Astrocyte of the cerebellum (primary cell): Measurements from ENCODE around the gene SLC37A1.

Experiments used
- DNase-seq: peaks from one replicate; pipeline ENCODE4 v3.0.0-alpha.2; 2011; ENCODE audit warnings: low read depth
- H3K4me3 ChIP-seq: 2 replicates; pipeline ENCODE4 v1.5.1; 2011; ENCODE audit warnings: mild to moderate bottlenecking, low read depth, low read length, moderate library complexity
- in situ Hi-C: cut with HindIII; loops from 2 replicates; pipeline ENCODE4 v1.10.0; 2017; ENCODE audit warnings: low sequenced_read_pairs
- TF ChIP-seq, protein P1 (sequence below): IDR thresholded peaks from 2 replicates; pipeline ENCODE4 v1.5.1; 2012; ENCODE audit warnings: low read length, low read depth, moderate library complexity, mild to moderate bottlenecking; ENCODE audit errors: missing control alignments

SLC37A1 gene

GRCh38 chr21:42568376-42568775 lies 54.7 kb downstream of the SLC37A1 start:
- no peak for DNase-seq
- TF ChIP-seq, protein P1, sequence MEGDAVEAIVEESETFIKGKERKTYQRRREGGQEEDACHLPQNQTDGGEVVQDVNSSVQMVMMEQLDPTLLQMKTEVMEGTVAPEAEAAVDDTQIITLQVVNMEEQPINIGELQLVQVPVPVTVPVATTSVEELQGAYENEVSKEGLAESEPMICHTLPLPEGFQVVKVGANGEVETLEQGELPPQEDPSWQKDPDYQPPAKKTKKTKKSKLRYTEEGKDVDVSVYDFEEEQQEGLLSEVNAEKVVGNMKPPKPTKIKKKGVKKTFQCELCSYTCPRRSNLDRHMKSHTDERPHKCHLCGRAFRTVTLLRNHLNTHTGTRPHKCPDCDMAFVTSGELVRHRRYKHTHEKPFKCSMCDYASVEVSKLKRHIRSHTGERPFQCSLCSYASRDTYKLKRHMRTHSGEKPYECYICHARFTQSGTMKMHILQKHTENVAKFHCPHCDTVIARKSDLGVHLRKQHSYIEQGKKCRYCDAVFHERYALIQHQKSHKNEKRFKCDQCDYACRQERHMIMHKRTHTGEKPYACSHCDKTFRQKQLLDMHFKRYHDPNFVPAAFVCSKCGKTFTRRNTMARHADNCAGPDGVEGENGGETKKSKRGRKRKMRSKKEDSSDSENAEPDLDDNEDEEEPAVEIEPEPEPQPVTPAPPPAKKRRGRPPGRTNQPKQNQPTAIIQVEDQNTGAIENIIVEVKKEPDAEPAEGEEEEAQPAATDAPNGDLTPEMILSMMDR: no peak
- no peak overlapping the region for H3K4me3 ChIP-seq
- in situ Hi-C loops: no loop called here

DNA sequence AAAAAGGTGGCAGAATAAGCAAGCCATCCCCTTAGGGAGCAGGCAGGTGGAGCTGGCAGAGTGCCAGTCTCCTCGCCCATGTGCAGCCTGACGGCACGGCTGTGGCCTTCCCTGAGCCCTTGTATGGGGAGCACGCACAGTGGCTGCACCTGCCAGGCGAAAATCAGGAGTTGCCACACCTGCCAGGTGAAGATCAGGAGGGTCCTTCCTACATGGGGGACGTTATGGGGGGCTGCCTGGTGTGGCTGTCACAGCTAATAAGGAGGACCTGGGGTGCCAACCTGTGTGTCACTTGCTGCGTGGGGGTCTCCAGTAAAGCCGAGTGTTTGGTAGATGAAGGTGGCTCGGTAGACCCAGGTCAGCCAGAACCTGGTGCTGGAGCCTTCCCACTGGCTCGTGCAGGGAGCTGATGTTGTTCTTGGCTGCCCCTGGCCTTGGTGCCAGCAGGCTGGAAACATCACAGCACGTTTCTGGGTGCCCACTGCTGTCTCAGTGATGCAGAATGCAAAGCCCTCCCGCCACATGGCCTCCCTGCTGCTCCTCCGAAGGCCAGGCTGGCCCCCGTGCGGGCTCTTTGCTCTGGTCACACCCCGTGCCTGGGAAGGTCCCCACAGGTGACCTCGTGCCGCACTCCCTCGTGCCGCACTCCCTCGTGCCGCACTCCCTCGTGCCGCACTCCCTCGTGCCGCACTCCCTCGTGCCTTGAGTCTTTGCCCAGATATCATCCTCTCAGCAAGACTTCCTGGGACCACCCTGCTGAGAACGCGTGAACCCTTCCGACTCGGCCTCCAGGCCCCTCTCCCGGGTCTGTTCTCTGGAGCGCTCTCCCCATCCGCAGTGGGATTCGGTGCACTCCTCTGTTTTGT lies 55.4 kb downstream of the SLC37A1 start:
- H3K4me3 ChIP-seq: no peak overlapping the region
- TF ChIP-seq, protein P1: no peak
- in situ Hi-C loops: no loop called here
- DNase-seq: no peak

DNA sequence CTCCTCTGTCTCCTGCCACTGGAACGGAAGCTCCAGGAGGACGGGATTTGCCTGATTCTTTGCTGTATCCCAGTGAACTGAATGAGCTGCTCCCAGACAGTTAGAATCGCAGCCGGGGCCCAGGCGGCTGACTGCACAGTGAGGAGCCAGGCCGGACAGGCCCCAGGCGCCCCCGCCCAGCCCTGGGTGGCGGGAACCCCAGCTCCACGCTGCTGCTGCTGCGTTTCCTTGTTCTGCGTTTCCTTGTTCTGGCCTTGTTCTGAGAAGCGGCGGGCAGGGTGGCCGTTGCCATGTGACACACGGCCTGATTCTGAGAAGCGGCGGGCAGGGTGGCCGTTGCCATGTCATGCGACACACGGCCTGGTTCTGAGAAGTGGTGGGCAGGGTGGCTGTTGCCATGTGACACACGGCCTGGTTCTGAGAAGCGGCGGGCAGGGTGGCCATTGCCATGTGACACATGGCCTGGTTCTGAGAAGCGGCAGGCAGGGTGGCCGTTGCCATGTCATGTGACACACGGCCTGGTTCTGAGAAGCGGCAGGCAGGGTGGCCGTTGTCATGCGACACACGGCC lies 56.2 kb downstream of the SLC37A1 start:
- no peak for DNase-seq
- in situ Hi-C loops: no loop called here
- TF ChIP-seq, protein P1: no peak
- H3K4me3 ChIP-seq: no peak overlapping the region

- DNase-seq: no peak
- TF ChIP-seq, protein P1: no peak
- no peak overlapping the region for H3K4me3 ChIP-seq
- in situ Hi-C loops: no loop called here
Measured at GRCh38 chr21:42570362-42570761, 56.7 kb downstream of the SLC37A1 start.

DNA sequence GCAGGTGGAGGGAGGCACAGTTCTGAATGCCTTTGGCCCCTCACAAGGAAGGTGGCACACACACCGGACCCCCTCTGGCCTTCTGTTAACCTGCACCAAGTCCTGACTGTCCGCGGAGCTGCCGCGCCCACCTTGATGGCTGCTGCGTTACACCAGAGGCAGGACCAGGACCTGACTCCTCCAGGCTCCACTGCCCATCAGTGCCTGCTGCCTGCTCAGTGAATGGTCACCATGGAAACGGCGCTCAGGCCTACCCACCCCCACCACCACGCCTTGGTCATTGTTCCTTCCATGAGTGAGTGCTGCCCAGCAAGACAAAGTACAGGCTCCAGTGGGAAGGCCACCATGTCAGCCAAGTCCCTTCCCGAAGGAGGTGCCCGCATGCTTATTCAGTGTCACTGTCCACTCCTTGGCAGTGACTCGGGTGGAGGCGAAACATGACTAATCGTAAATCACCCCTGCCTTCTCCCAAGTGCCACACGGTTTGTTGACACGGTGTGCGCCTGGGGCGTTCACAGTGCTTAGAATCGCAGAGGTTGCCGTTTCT lies 57.3 kb downstream of the SLC37A1 start:
- no peak overlapping the region for H3K4me3 ChIP-seq
- TF ChIP-seq, protein P1: no peak
- no peak for DNase-seq
- in situ Hi-C loops: no loop called here

GRCh38 chr21:42571391-42572150 lies 57.9 kb downstream of the SLC37A1 start:
- H3K4me3 ChIP-seq: no peak overlapping the region
- TF ChIP-seq, protein P1: no peak
- DNase-seq: no peak
- in situ Hi-C loops: no loop called here
